NCI-H510A (cell line): Measurements from ENCODE around the gene RABL3.
"Not testable (repeated sequence)": the region's sequence is repeated elsewhere in the genome, so short reads cannot be mapped to it uniquely, and the experiment has no call there.

Experiments
- DNase-seq: peaks from one replicate; lab custom pipeline; 2025; lab: John Stamatoyannopoulos, UW

Gene RABL3

GRCh38 chr3:120642368-120642948 lies 99.9 kb downstream of the RABL3 start:
- no peak for DNase-seq

DNA sequence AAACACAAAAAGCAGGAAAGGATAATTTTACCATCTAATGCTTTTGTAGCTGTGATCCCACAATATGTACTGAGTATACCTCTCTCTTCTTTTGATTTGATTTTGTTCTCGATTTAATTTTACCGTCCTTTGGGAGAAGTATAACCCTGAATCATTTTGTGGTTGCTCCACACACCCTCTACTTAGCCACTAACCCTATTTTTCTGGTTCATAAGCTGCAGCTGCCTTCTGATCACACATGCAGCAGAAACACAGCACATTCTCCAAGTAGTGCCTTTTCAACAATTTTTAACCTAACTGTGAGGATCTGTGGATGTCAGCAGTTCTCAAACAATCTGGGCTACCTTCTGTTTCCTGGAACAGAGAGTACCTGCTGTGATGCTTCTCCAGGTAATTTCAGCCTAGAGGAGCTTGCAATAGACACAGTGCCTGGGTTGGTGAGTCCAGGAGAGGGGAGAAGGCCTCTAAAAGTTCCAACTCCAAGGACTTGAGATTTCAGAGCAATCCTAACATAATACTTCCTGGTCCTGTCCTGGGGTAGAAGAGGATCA lies 100.5 kb downstream of the RABL3 start:
- DNase-seq: no peak

- no peak for DNase-seq
Measured at GRCh38 chr3:120640231-120640630, 102.1 kb downstream of the RABL3 start.

- DNase-seq: not testable (repeated sequence)
Measured at GRCh38 chr3:120638820-120639219, 103.5 kb downstream of the RABL3 start.

- DNase-seq: no peak
Measured at GRCh38 chr3:120637851-120638559, 104.3 kb downstream of the RABL3 start.

DNA sequence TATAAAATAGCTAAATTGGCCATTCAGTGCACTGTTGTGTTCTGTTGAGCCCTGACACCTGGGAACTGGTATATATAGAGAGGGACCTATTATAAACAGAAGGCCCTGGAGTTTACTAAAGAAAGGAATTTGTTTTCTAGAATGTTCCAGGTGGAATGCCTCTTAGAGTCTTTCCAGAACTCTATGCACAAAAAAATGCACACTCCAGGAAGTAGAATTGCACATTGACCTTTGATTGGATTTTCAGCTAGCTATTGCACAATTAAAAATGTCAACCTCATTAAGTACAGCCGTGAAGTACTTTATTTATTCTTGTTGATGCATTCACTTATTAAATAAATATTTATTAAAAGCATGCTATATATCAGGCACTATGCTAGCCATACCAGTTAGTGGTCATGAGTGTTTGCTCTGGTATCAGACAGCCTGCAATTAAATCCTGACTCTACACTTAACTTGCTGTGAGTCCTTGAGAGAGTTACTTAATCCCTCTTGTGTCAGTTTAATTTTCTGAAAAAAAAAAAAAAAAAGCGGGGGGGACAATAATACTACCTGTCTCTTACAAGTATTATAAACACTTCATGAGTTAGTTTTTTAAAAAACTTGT lies 105.4 kb downstream of the RABL3 start:
- no peak for DNase-seq
